Cardiac muscle cell (in vitro differentiated cells and primary cell): ENCODE data around the gene NASP. TPM values are rescaled to one million over a fixed set of nuclear protein-coding genes. Genes with fewer than 3 reads are reported as not detected.
A peak's percentile ranks its signal among the peaks of the same experiment; 100 is the strongest.
"Not testable (repeated sequence)": the region's sequence is repeated elsewhere in the genome, so short reads cannot be mapped to it uniquely, and the experiment has no call there.

Experiments
- DNase-seq, 2 donors: peaks; one replicate each; pipeline versions ENCODE4 v3.0.0 to v3.0.0-alpha.2; 2010 to 2017; ENCODE audit warnings: low read depth in 1 of 2, low spot score in 1 of 2
- H3K27ac ChIP-seq: fragments of 200-600 bp; sonication (generic); 2 replicates; pipeline ENCODE4 v1.5.1; 2016
- H3K27me3 ChIP-seq: fragments of 200-600 bp; sonication (generic); 2 replicates; pipeline ENCODE4 v1.6.0; 2016; ENCODE audit warnings: control low read depth
- H3K36me3 ChIP-seq: fragments of 200-600 bp; sonication (generic); 2 replicates; pipeline ENCODE4 v1.5.1; 2016; ENCODE audit warnings: control low read depth
- H3K4me1 ChIP-seq: fragments of 200-600 bp; sonication (generic); 2 replicates; pipeline ENCODE4 v1.8.1; 2017; ENCODE audit warnings: low read depth, mild to moderate bottlenecking, mixed run types
- H3K4me3 ChIP-seq: fragments of 200-600 bp; sonication (generic); 2 replicates; pipeline ENCODE4 v1.5.1; 2016; ENCODE audit warnings: mild to moderate bottlenecking
- H3K9me3 ChIP-seq: fragments of 200-600 bp; sonication (generic); 2 replicates; pipeline ENCODE4 v1.5.1; 2017; ENCODE audit warnings: low read depth, mild to moderate bottlenecking, control low read depth
- polyA plus RNA-seq: library from polyadenylated mRNA; unstranded; fragments of >200 nt; fragmentation: Nextera tagmentation; extraction: Ambion mirVana; gene quantifications from 2 replicates; pipeline ENCODE4 v1.2.1, GENCODE V29; 2016
- total RNA-seq: library from RNA; depleted of rRNA; stranded (reverse); fragments of >200 nt; gene quantifications from 2 replicates; pipeline ENCODE4 v1.2.3, GENCODE V29; 2016
- TF ChIP-seq, protein P1 (sequence below): IDR thresholded peaks from 2 replicates; pipeline ENCODE4 v1.5.1; 2012; ENCODE audit warnings: low read depth, mild to moderate bottlenecking, low read length

The NASP gene
- total and polyA plus RNA-seq, 2 experiments from 2014 or later = 89.3 to 172 TPM

DNA sequence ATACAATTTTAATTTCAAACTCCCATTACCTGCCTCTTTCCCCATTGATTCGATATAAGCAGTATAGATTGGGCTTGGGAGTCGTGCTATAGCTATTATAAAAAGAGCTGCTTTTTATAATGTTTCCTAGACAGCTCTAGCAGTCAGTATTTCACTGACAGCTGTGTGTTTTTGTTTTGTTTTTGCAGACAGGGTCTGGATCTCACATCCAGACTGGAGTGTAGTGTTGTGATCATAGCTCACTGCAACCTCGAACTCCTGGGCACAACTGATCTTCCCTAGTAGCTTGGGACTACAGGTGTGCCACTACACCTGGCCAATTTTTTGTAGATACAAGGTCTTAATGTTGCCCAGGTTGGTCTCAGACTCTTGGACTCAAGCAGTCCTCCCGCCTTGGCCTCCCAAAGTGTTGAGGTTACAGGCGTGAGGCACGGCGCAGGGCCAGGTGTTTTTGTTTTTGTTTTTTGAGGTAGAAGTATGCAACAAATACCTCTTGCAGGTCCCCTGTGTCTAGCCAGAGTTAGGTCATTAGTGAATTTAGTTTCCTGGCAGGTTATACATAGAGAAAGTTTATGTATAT lies 1.7 kb downstream of the NASP start:
- H3K4me3 ChIP-seq = peak overlapping the region; percentile 94
- DNase-seq = no peak
- no peaks in the 10 kb centered on the region for H3K9me3 ChIP-seq
- H3K27ac ChIP-seq = peak overlapping the region; percentile 79
- no peaks in the 10 kb centered on the region for H3K27me3 ChIP-seq
- TF ChIP-seq, protein P1, sequence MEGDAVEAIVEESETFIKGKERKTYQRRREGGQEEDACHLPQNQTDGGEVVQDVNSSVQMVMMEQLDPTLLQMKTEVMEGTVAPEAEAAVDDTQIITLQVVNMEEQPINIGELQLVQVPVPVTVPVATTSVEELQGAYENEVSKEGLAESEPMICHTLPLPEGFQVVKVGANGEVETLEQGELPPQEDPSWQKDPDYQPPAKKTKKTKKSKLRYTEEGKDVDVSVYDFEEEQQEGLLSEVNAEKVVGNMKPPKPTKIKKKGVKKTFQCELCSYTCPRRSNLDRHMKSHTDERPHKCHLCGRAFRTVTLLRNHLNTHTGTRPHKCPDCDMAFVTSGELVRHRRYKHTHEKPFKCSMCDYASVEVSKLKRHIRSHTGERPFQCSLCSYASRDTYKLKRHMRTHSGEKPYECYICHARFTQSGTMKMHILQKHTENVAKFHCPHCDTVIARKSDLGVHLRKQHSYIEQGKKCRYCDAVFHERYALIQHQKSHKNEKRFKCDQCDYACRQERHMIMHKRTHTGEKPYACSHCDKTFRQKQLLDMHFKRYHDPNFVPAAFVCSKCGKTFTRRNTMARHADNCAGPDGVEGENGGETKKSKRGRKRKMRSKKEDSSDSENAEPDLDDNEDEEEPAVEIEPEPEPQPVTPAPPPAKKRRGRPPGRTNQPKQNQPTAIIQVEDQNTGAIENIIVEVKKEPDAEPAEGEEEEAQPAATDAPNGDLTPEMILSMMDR = no peak
- peaks cover 12% of the 10 kb centered on the region for H3K4me1 ChIP-seq
- peaks cover 3% of the 10 kb centered on the region for H3K36me3 ChIP-seq

DNA sequence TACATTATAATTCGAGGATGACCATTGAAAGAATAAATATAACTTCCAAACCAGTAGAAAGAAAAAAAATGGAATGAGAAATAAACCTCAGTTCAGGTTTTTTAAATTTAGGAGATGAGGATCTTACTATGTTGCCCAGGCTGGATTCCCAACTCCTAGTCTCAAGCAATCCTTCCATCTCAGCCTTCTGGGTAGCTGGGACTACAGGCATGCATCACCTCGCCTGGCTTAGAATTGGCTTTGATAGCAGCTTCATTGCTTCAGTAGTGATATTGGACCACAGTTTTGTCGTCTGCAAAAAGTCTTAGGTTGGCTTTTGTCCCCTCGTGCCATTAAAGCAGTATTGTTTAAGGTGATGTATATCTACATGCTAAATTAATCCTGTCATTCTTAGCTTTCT lies 2.9 kb downstream of the NASP start:
- peaks cover 10% of the 10 kb centered on the region for H3K36me3 ChIP-seq
- H3K4me1 ChIP-seq = peaks cover 12% of the 10 kb centered on the region
- no peak overlapping the region for H3K27ac ChIP-seq
- no peak overlapping the region for H3K4me3 ChIP-seq
- no peaks in the 10 kb centered on the region for H3K27me3 ChIP-seq
- no peak for DNase-seq
- no peaks in the 10 kb centered on the region for H3K9me3 ChIP-seq
- TF ChIP-seq, protein P1 = no peak

DNA sequence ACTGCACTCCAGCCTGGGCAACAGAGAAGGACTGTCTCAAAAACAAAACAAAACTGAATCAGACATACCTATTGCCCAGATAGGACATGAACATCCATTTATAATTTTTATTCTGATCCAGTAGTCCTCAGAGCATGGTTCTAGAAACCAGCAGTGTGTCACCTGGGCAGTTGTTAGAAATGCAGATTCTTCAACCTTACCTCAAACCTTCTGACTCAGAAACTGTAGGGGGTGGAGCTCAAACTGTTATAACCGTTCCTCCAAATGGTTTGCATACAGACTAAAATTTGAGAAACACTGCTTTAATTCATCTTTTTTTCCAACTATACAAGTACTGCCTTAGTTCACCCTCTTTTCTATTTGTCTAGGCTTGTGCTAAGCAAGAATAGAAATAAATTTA lies 6.0 kb downstream of the NASP start:
- DNase-seq = no peak
- no peak overlapping the region for H3K4me3 ChIP-seq
- TF ChIP-seq, protein P1 = no peak

DNA sequence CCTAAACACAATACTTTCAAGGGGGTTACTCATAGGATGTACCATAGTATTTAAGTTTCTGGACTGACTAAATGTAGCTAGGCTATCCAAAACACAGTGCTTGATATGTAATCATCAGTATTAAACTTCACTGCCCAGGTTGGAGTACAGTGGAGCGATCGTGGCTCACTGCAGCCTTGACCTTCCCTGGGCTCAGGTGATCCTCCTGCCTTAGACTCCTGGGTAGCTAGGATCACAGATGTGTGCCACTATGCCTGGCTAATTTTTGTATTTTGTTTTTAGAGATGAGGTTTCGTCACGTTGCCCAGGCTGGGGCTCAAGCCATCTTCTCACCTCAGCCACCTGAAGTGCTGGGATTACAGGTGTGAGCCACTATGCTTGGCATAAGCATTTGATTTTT lies 10.6 kb downstream of the NASP start:
- no peak overlapping the region for H3K27ac ChIP-seq
- no peaks in the 10 kb centered on the region for H3K4me1 ChIP-seq
- peaks cover 41% of the 10 kb centered on the region for H3K36me3 ChIP-seq

More for the DNA sequence above, 6.0 kb downstream of the NASP start:
- Histone ChIP-seq H3K27me3 (no peaks in the 10 kb centered on the region), H3K9me3 (no peaks in the 10 kb centered on the region), H3K36me3 (peaks cover 37% of the 10 kb centered on the region), H3K4me1 (peaks cover 12% of the 10 kb centered on the region), H3K27ac (no peak overlapping the region)

DNA sequence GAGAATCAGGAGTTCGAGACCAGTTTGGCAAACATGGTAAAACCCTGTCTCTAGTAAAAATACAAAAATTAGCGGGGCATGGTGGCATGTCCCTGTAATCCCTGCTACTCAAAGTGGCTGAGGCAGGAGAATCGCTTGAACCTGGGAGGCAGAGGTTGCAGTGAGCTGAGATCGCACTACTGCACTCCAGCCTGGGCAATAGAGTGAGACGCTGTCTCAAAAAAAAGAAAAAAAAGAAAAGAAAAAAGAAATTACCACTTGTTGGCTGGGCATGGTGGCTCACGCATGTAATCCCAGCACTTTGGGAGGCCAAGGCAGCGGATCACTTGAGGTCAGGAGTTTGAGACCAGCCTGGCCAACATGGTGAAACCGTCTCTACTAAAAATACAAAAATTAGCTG lies 12.9 kb downstream of the NASP start:
- not testable (repeated sequence) for H3K27me3 ChIP-seq, H3K27ac ChIP-seq, H3K4me1 ChIP-seq, H3K9me3 ChIP-seq, H3K4me3 ChIP-seq, DNase-seq
- H3K36me3 ChIP-seq = peaks cover 34% of the 10 kb centered on the region

More for the DNA sequence above, 10.6 kb downstream of the NASP start:
- Histone ChIP-seq H3K9me3 (no peaks in the 10 kb centered on the region), H3K27me3 (no peaks in the 10 kb centered on the region), H3K4me3 (no peak overlapping the region)
- TF ChIP-seq, protein P1 = no peak
- DNase-seq = no peak

DNA sequence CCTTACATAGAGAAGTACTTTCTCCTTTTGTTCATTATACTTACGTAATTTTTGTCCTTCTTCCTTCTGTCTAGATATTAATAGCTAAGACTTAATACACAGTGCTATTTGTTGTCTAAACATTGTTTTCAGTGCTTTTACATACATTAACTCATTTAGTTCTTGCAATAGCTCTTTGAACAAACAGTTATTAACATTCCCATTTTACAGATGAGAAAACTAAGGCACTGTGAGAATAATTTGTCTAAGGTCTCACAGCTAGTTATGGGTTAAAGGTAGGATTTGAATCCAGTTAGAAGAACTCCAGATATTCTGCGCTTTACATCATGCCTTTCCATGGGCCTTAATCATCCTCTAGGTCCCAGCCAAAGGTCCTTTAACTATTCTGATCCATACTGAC lies 20.4 kb downstream of the NASP start:
- Histone ChIP-seq H3K27ac (no peak overlapping the region), H3K4me1 (no peaks in the 10 kb centered on the region), H3K9me3 (no peaks in the 10 kb centered on the region), H3K4me3 (no peak overlapping the region), H3K36me3 (peaks cover 27% of the 10 kb centered on the region), H3K27me3 (no peaks in the 10 kb centered on the region)
- no peak for DNase-seq
- TF ChIP-seq, protein P1 = no peak
